ENCODE results near the gene CTSW.

DNA sequence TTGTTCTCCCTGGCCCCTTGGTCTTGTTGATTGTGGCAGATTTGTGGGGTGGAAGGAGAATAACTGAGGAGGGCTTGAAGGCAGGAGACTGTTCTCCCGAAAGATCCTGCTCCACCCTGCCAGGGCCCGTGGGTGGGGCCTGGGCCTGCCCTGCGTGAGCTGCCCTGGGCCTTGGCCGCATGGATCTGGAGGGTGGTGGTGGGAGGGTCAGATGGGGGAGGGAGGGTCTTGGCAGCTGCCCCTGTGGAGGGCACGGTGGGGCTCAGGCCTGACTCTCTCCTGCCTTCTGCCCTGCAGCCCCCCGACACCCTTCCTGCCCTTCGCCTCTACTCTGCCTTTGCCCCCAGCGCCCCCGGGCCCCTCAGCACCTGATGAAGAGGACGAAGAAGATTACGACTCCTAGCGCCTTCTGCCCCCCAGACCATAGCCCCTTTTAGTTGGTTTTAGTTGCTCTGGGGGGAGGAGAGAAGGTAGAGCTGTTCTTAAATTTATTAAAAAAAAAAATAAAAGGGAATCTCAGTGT is 41.5 kb downstream of the CTSW start:
- TF ChIP-seq, protein P1, sequence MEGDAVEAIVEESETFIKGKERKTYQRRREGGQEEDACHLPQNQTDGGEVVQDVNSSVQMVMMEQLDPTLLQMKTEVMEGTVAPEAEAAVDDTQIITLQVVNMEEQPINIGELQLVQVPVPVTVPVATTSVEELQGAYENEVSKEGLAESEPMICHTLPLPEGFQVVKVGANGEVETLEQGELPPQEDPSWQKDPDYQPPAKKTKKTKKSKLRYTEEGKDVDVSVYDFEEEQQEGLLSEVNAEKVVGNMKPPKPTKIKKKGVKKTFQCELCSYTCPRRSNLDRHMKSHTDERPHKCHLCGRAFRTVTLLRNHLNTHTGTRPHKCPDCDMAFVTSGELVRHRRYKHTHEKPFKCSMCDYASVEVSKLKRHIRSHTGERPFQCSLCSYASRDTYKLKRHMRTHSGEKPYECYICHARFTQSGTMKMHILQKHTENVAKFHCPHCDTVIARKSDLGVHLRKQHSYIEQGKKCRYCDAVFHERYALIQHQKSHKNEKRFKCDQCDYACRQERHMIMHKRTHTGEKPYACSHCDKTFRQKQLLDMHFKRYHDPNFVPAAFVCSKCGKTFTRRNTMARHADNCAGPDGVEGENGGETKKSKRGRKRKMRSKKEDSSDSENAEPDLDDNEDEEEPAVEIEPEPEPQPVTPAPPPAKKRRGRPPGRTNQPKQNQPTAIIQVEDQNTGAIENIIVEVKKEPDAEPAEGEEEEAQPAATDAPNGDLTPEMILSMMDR (IDR thresholded peaks at IDR 0.05; ENCODE audit: poor library complexity, severe bottlenecking), result no peak
- no peak for TF ChIP-seq SMC3 (conservative IDR thresholded peaks at IDR 0.05; ENCODE audit: poor library complexity)

Data from neural cell (in vitro differentiated cells).